A549 (cell line): ENCODE results near the gene CETP. TPM values are rescaled to one million over a fixed set of nuclear protein-coding genes. Genes with fewer than 3 reads are reported as not detected.

Experiments
- ATAC-seq, 2 experiments: fragments of 200-7000 bp in 1 of 2; fragments of >200 bp in 1 of 2; cut with Nextera tagmentation in 1 of 2; cut with Tn5 transposase in 1 of 2; 3 replicates each; pipeline versions ENCODE4 v1.8.0 to v1.9.1; 2018 to 2020; ENCODE audit warnings: mild to moderate bottlenecking in 1 of 2, moderate library complexity in 1 of 2
- CTCF ChIA-PET: fragments of 300-600 bp; sonication (Branson Sonifier 250); formaldehyde crosslinking; extraction: SDS; loops from one replicate; lab custom pipeline; 2021; ENCODE audit warnings: antibody characterized with exemption, inconsistent platforms; lab: Yijun Ruan, JAX
- POLR2A ChIA-PET: fragments of 350-600 bp; formaldehyde crosslinking; extraction: SDS; loops from one replicate; lab custom pipeline; 2021; ENCODE audit warnings: antibody characterized with exemption, inconsistent platforms; lab: Yijun Ruan, JAX
- DNase-seq, 2 experiments: peaks; one replicate each; pipeline versions ENCODE4 v3.0.0 to v3.0.0-alpha.2; 2011 to 2016; ENCODE audit warnings: low read depth in 1 of 2, low spot score in 1 of 2
- FAIRE-seq: peaks from 2 replicates; lab custom pipeline; 2011; peaks lifted over from hg19 to GRCh38; lab: Jason Lieb, UNC
- H3K27ac ChIP-seq, 2 experiments: fragments of >200 bp; sonication (Bioruptor Twin); formaldehyde crosslinking; 3 replicates each; pipeline ENCODE4 v1.5.1; 2016 to 2017
- H3K4me1 ChIP-seq: fragments of >200 bp; sonication (Bioruptor Twin); formaldehyde crosslinking; 3 replicates; pipeline ENCODE4 v1.6.1; 2016
- H3K4me2 ChIP-seq: fragments of >200 bp; sonication (Bioruptor Twin); formaldehyde crosslinking; 3 replicates; pipeline ENCODE4 v1.6.1; 2016
- H3K4me3 ChIP-seq: fragments of >200 bp; sonication (Bioruptor Twin); formaldehyde crosslinking; 3 replicates; pipeline ENCODE4 v1.5.1; 2016
- H3K9me3 ChIP-seq: fragments of >200 bp; sonication (Bioruptor Twin); formaldehyde crosslinking; 3 replicates; pipeline ENCODE4 v1.6.1; 2016
- ATOH8 ChIP-seq: fragments of 250-450 bp; sonication (Bioruptor Pico); IDR thresholded peaks from 2 replicates; pipeline ENCODE4 v1.5.0; 2020; ENCODE audit warnings: low read depth, mild to moderate bottlenecking, moderate library complexity
- BCL3 ChIP-seq: fragments of >200 bp; sonication (Bioruptor Twin); formaldehyde crosslinking; IDR thresholded peaks from 3 replicates; pipeline ENCODE4 v1.6.1; 2016
- CBX2 ChIP-seq: fragments of 200-600 bp; sonication (generic); IDR thresholded peaks from 2 replicates; pipeline ENCODE4 v1.6.1; 2016; ENCODE audit warnings: low read depth, mild to moderate bottlenecking, borderline replicate concordance
- CEBPB ChIP-seq, 2 experiments: fragments of >200 bp in 1 of 2; sonication (Bioruptor Twin) in 1 of 2; formaldehyde crosslinking in 1 of 2; IDR thresholded peaks; 2 replicates each; pipeline ENCODE4 v1.6.1; 2012 to 2016
- E2F6 ChIP-seq: IDR thresholded peaks from 2 replicates; pipeline ENCODE4 v1.6.1; 2012; ENCODE audit warnings: low read depth, borderline replicate concordance
- EHF ChIP-seq: fragments of 250-450 bp; sonication (Bioruptor Pico); IDR thresholded peaks from 2 replicates; pipeline ENCODE4 v1.5.0; 2020; ENCODE audit warnings: mild to moderate bottlenecking
- EHMT2 ChIP-seq: fragments of 200-600 bp; sonication (generic); IDR thresholded peaks from 2 replicates; pipeline ENCODE4 v1.6.1; 2016; ENCODE audit warnings: antibody characterized with exemption, low read depth, mild to moderate bottlenecking, moderate library complexity
- ELK1 ChIP-seq: fragments of 150-350 bp; IDR thresholded peaks from 2 replicates; pipeline ENCODE4 v1.6.1; 2014; ENCODE audit warnings: low read depth, mild to moderate bottlenecking, low read length
- ESRRA ChIP-seq: fragments of 150-350 bp; IDR thresholded peaks from 2 replicates; pipeline ENCODE4 v1.6.1; 2014; ENCODE audit warnings: mild to moderate bottlenecking, low read length, borderline replicate concordance
- HEYL ChIP-seq: fragments of 250-450 bp; sonication (Bioruptor Pico); IDR thresholded peaks from 2 replicates; pipeline ENCODE4 v1.8.0; 2021; ENCODE audit warnings: mild to moderate bottlenecking, moderate library complexity
- HOXA7 ChIP-seq: fragments of 250-450 bp; sonication (Bioruptor Pico); IDR thresholded peaks from 2 replicates; pipeline ENCODE4 v1.5.0; 2020; ENCODE audit warnings: mild to moderate bottlenecking, moderate library complexity
- KDM1A ChIP-seq: fragments of 200-600 bp; sonication (generic); IDR thresholded peaks from 2 replicates; pipeline ENCODE4 v1.6.1; 2016; ENCODE audit warnings: low read depth, mild to moderate bottlenecking
- MAFK ChIP-seq: fragments of 450-650 bp; IDR thresholded peaks from 2 replicates; pipeline ENCODE4 v1.6.1; 2014; ENCODE audit not compliant: partially characterized antibody
- NFE2L2 ChIP-seq: fragments of 150-350 bp; conservative IDR thresholded peaks from 2 replicates; pipeline ENCODE4 v1.6.1; 2014; ENCODE audit warnings: low read length
- NPAS2 ChIP-seq: fragments of 250-450 bp; sonication (Bioruptor Pico); IDR thresholded peaks from 2 replicates; pipeline ENCODE4 v1.8.0; 2022; ENCODE audit warnings: mild to moderate bottlenecking, moderate library complexity, borderline replicate concordance
- NR3C1 ChIP-seq: fragments of >200 bp; sonication (Bioruptor Twin); formaldehyde crosslinking; IDR thresholded peaks from 3 replicates; pipeline ENCODE4 v1.6.1; 2017
- POLR2A ChIP-seq: IDR thresholded peaks from 2 replicates; pipeline ENCODE4 v1.6.1; 2012; ENCODE audit warnings: mild to moderate bottlenecking, low read length
- RARB ChIP-seq: fragments of 250-450 bp; sonication (Bioruptor Pico); IDR thresholded peaks from 2 replicates; pipeline ENCODE4 v1.8.0; 2021; ENCODE audit warnings: mild to moderate bottlenecking, moderate library complexity
- RFX5 ChIP-seq: fragments of 450-650 bp; IDR thresholded peaks from 2 replicates; pipeline ENCODE4 v1.7.1; 2014; ENCODE audit warnings: antibody characterized with exemption, mild to moderate bottlenecking, moderate library complexity
- SREBF2 ChIP-seq: fragments of 450-650 bp; IDR thresholded peaks from 2 replicates; pipeline ENCODE4 v1.6.1; 2014; ENCODE audit warnings: mild to moderate bottlenecking, moderate library complexity
- ZC3H11A ChIP-seq: fragments of 450-650 bp; IDR thresholded peaks from 2 replicates; pipeline ENCODE4 v1.6.1; 2014; ENCODE audit warnings: antibody characterized with exemption, mild to moderate bottlenecking
- ZSCAN20 ChIP-seq: fragments of 250-450 bp; sonication (Bioruptor Pico); IDR thresholded peaks from 2 replicates; pipeline ENCODE4 v1.8.0; 2022; ENCODE audit warnings: mild to moderate bottlenecking, moderate library complexity
- WGBS: methylation state at CpG from one replicate; pipeline ENCODE4 v1.1.6; 2017; ENCODE audit errors: missing lambda C conversion rate; 5-methylcytosine and 5-hydroxymethylcytosine counted together
- polyA plus RNA-seq, 4 experiments: library from polyadenylated mRNA; depleted of rRNA in 3 of 4; stranded (reverse); fragments of >200 nt; fragmentation: RNase III in 1 of 4; extraction: RNeasy Plus Mini Kit Qiagen cat#74134 plus additional on column Dnase treatment in 1 of 4; gene quantifications; 2 replicates in 3 of 4; 3 replicates in 1 of 4; pipeline ENCODE4 v1.2.3, GENCODE V29; 2011 to 2017

Gene CETP
- polyA plus RNA-seq, 2 of the 4 experiments (the other 2 are of a cell fraction) = not detected

- FAIRE-seq (no peak), ATAC-seq (no peak), DNase-seq (no peak)
- 91% methylated on average over 6 of the region's 6 CpGs for WGBS
- no peak overlapping the region for H3K4me3 ChIP-seq
- H3K9me3 ChIP-seq = no peaks in the 10 kb centered on the region
- no peak overlapping the region for H3K27ac ChIP-seq
- ChIA-PET CTCF (interaction anchor here (1.1 to 1.2 kb wide), 3 partner anchors 13 to 86 kb away, joined by 3 to 5 read pairs (median 3); no protein-coding TSS in a partner anchor), POLR2A (no interaction called here)
- TF ChIP-seq ZSCAN20 (CRISPR knock-in tag) (no peak), NPAS2 (no peak), EHF (no peak), HOXA7 (no peak), ELK1 (no peak), ATOH8 (no peak), NFE2L2 (no peak)
- H3K4me2 ChIP-seq = no peak overlapping the region
- peaks cover 13% of the 10 kb centered on the region; the same call in 2 of the 3 replicates for H3K4me1 ChIP-seq
Measured at GRCh38 chr16:56998861-56999260, 37.1 kb downstream of the CETP start.

GRCh38 chr16:56999409-57000270, 37.9 kb downstream of the CETP start:
- FAIRE-seq = no peak
- peak overlapping the region in 1 of 2 experiments; percentile 73; a peak in 3 of 6 replicates for H3K27ac ChIP-seq

More at GRCh38 chr16:56999409-57000270, 37.9 kb downstream of the CETP start:
- DNase-seq (no peak), ATAC-seq (peak; percentile 21 to 32; a peak in 3 of 6 replicates)
- Histone ChIP-seq H3K4me1 (peaks cover 13% of the 10 kb centered on the region; the same call in 2 of the 3 replicates), H3K4me2 (peak overlapping the region; percentile 27; the same call in 1 of the 3 replicates), H3K4me3 (no peak overlapping the region), H3K9me3 (no peaks in the 10 kb centered on the region)
- TF ChIP-seq SREBF2 = no peak
- no peak for TF ChIP-seq ESRRA
- TF ChIP-seq CEBPB (IDR thresholded peaks at IDR 0.05) = no peak
- no peak for TF ChIP-seq ZSCAN20 (CRISPR knock-in tag)
- TF ChIP-seq E2F6 = no peak
- TF ChIP-seq ELK1 = no peak
- no peak for TF ChIP-seq EHF
- no peak for TF ChIP-seq ZC3H11A
- TF ChIP-seq EHMT2 = no peak
- no peak for TF ChIP-seq HOXA7
- TF ChIP-seq POLR2A = no peak
- no peak for TF ChIP-seq RARB (CRISPR knock-in tag)
- no peak for TF ChIP-seq NR3C1
- no peak for TF ChIP-seq NPAS2
- no peak for TF ChIP-seq MAFK
- no peak for TF ChIP-seq CBX2
- no peak for TF ChIP-seq KDM1A
- no peak for TF ChIP-seq BCL3
- no peak for TF ChIP-seq RFX5
- no peak for TF ChIP-seq HEYL (CRISPR knock-in tag)
- ChIA-PET CTCF (interaction anchor here (0.7 to 1.2 kb wide), 7 partner anchors 14 to 85 kb away, joined by 3 to 5 read pairs (median 3); no protein-coding TSS in a partner anchor), POLR2A (no interaction called here)
- WGBS = 88% methylated on average over 11 of the region's 11 CpGs
